IPS DF 19.7 (cell line): ENCODE results near the gene SLC9A9.
"Not testable (repeated sequence)": the region's sequence is repeated elsewhere in the genome, so short reads cannot be mapped to it uniquely, and the experiment has no call there.

Source experiments
- DNase-seq: peaks from one replicate; pipeline ENCODE4 v3.0.0-alpha.2; 2013; ENCODE audit warnings: low read depth, low spot score

SLC9A9 gene

DNA sequence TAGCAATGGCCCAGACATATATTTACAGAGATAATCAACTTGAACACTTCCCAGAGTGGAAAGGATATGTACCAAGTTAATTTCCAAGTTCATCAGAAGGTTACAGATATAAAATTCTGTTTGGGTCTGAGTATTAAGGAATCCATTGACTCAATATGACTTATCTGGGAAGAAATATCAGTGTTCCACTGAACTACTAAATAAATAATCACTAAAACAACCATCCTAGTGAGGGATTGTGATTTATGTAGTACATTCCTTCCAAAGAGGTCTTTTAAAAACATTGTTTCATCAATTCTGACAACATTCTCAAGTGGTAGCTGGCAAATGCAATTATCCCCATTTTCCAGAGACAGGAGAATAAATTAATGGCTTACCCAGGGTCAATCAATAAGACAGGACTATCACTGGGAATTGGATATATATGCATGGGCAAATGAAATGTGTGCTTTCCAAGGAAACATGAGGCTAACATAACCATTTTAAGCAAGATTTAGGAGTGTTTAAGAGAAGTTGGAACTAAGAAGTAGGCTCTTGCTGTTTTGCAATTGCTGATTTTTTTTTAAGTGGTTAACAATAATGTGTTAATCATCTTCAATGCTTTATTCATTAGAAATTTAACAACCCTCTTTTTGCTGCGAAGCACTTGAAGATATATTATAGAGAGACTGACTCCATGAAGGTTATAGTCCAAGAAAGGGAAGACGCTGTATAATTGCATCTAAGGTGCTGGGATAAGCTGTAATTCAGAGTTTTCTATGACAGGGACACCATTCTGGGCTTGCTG, 37.9 kb downstream of the SLC9A9 start:
- no peak for DNase-seq

DNA sequence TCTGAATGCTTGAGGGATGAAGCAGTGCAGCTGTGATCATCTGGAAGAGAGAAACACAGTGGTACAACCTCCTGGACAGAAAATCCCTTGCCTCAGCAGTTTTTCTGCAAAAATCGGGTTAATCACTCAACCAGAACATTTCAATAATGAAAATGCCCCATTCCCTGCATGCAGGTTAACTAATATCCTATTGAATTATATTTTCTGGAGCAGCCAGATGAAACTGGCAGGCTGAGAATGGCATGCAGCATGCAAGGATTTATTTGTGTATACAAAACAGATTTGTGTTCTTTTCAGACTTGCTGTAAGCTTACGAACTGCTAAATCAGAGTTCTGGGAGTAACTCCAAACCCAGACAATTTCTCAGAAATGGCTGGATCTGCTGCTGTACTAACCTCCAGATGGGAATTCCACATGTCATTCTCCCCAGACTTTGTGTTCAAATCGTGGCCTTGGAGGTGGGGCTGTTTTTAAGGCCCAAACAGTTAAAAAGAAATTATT, 39.1 kb downstream of the SLC9A9 start:
- DNase-seq = no peak

DNA sequence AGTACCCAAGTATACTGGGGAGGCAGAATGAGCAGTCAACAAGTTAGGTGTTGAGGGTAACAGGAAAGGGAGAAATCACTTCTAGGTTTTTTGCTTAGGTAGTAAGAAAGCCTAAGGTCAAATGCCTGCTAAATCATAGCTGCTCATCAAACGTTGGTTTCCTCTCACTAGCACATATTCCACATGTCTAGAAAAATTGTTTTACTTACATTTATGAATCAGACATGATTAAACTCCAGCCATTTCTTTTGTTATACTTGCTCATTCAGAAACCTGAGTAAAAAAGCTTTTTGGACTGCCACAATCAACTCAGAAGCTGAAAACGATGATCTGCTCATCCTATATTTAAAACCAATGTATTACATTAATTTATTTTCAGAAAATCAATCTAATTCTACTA, 40.2 kb downstream of the SLC9A9 start:
- no peak for DNase-seq

DNA sequence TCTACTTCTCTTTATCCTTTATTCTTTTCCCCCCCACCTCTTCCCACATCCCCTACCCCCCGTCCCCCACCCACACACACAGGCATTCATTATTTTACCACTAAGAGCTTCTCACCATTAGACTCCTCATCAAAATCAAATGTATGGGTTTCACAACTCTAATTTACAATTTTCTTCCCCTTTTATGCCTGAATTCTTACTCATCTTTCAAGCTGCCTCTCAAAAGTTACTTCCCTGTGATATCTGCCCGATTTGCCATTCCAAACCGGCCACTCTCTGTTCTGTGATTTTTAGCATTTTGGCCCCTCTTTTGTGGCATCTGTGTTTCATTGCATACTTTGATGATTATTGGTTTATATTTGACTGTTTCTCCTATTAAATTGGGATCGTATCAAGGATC, 42.2 kb downstream of the SLC9A9 start:
- no peak for DNase-seq

DNA sequence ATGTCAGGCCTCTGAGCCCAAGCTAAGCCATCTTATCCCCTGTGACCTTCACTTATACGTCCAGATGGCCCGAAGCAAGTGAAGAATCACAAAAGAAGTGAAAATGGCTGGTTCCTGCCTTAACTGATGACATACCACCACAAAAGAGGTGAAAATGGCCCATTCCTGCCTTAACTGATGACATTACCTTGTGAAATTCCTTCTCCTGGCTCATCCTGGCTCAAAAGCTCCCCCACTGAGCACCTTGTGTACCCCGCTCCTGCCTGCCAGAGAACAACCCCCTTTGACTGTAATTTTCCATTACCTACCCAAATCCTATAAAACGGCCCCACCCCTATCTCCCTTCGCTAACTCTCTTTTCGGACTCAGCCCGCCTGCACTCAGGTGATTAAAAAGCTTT, 42.8 kb downstream of the SLC9A9 start:
- DNase-seq = not testable (repeated sequence)

DNA sequence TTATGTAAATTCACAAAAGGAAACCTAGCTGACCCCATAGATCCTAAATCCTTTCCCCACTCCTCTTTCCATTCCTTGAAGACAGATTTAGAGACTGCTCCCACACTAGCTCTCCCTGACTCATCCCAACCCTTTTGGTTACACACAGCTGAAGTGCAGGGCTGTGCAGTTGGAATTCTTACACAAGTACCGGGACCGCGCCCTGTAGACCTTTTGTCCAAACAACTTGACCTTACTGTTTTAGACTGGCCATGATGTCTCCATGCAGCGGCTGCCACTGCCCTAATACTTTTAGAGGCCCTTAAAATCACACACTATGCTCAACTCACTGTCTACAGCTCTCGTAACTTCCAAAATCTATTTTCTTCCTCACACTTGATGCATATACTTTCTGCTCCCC, 47.2 kb downstream of the SLC9A9 start:
- not testable (repeated sequence) for DNase-seq

DNA sequence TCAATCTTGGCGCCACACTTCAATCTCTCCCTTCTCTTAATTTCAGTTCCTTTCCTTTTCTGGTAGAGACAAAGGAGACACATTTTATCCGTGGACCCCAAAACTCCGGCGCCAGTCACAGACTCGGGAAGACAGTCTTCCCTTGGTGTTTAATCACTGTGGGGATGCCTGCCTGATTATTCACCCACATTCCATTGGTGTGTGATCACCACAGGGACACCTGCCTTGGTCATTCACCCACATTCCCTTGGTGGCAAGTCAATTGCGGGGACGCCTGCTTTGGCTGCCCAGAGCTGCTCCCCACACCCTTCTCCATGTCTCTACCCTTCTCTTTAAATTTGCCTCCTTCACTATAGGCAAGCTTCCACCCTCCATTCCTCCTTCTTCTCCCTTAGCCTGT, 50.1 kb downstream of the SLC9A9 start:
- DNase-seq = not testable (repeated sequence)

DNA sequence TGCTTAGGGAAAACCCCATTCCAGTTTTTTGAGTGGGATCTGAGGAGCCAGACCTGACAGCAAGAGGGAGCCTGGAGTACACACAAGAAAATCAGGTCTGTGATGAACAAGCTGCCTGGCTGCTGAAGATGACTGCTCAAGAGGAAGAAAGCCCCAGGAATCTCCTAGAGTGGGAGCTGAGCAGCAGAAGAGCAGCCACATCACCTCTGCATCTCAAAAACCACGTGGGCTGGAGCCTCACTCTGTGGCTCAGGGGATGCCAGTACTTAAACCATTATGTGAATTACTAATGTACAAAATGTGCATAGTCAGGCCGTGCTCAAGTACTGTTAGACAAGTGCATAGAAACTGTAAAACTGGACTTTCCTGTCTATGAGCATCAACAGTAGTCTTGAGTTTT, 52.4 kb downstream of the SLC9A9 start:
- DNase-seq = no peak

DNA sequence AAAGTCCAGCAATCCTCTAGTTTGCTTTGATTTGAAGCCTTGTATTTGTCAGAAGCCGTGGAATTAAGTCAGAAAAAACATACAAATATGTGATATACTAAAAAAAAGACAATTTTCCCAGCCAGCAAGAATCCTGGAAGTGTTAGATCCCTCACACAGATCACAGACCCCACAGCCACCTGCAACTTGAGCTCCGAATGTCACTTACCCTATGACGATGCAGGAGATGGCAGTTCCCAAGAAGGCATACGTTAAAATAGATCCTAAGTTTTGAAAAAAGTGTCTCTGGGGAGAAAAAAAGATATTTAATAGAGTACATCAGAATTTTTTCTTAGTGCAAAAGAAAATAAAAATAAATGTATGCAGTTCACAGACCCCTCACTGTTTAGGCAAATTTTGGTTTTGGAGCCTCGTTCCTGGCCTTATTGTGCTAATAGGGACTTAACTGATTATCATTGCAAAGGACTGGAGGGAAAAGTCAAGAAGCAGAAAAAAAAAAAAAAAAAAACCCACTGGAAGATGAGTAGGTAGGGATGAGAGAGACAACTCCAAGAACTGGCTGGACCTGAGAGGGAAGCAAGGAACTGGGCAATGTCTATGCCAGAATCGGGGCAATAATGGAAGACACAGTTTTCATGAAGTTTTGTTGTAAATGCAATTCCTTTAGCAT, 53.3 kb downstream of the SLC9A9 start:
- no peak for DNase-seq

DNA sequence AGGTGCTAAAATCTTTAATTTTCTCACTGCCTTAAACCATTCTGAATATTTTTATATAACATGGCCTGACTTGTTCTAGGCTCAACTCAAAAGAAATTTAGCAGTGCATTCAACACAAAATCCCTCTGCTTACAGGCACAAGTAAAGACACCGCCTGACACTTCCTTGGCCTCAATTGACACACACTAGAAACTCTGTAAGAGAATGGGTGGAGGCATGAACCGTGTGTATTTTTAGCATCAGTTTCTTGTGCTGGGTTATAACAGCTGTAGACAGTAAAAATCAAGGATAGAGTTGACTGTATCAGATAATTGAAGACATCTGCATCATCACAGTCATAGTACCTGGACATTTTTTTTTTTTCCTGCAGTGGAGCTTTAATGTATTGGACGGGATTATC, 54.3 kb downstream of the SLC9A9 start:
- DNase-seq = no peak

DNA sequence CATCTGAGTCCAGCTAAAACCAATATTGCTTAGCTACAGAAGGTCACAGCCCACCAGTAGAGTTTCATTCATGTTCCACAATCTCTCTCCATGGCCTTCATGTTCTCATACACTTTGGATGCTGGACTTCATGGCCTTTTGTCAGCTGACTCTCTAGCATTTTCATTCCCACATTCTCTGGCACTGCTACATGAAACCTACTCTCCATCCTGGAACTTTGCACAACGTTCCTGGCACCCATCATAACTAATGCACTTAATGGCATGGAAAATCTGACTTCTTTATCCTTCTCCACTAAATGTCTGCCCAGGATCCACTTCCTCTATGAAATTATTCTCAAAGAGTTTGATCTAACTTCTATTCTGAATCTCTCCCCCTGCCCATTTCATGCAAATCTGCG, 56.9 kb downstream of the SLC9A9 start:
- no peak for DNase-seq

DNA sequence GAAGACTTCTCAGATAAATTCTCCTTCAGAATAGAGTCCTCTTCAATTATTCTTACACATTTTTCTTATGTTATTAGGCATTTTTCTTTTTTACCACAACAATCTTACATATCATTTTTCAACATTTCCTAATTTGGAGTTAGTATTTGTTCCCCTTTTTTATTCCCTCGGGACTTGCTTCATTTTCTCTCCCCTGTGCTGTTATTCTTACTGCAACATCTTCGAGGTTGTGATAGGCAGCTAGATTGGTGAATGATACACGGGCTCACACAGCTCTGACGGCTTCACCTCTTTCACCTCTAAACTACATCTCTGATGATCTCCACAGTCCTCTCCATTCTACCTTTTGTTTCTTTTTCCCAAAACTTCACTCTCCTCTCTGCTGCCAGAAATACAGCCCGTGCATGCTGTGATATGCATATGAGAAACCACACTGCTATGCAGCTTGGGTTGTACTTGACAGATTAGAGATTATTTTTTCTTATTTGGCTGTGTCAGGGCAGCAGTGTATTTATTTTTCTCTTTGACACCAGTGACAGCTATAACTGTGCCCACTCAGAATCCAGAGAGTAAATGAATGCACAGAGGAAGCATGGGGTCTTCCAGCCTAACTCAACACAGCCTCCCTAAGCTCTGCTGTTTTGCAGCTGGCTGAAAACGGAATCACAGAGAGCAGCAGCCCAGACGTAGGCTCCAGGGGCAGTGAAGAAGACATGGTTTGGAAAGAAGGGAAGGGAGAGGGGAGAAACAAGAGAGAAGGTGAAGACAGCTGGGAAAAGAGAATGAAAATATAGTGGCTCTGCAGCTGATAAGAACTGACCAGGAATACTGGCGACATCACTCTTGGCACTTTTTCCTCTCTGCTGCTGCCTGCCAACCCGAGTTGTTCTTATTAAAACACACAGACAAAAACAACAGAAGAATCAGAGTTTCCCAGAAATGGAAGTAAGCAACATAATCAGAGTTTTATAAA, 61.8 kb downstream of the SLC9A9 start:
- DNase-seq = no peak

DNA sequence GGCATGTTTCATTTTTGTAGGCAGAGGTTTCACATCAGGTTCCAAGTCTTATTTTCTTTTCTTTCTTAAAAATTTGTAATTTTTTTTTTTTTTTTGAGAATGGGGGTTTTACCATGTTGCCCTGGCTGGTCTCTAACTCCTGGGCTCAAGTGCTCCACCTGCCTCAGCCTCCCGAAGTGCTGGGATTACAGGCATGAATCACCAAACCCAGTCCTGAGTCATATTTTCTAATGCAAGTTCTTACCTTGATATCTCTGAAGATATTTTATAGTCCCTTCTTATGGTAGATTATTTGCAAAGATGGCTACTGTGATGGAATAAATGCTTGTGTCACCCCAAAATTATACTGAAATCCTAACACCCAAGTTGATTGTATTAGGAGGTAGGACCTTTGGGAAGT, 63.8 kb downstream of the SLC9A9 start:
- DNase-seq = no peak

DNA sequence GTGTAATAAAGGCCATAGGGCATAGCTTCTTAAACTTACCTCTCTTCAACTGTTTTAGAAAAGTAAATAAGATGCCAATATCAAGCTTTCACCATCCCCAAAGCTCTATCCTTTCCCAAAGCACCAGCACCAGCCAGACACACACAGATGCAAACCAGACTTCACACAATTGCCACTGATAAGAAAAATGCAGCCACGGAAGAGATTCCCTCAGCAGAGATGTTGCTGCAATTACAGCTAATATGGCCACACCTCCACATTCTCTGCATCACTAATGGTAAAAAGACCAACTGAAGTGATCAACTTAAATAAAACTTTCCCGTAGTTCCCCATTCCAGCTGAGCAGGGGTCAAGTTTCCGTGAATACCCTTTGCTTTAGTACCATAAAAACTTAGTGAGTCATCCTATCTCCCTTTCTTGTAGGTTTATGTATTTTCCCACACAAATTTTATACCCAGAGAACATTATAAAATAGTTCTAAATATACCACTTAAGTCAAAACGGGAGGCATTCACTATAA, 64.4 kb downstream of the SLC9A9 start:
- DNase-seq = no peak

DNA sequence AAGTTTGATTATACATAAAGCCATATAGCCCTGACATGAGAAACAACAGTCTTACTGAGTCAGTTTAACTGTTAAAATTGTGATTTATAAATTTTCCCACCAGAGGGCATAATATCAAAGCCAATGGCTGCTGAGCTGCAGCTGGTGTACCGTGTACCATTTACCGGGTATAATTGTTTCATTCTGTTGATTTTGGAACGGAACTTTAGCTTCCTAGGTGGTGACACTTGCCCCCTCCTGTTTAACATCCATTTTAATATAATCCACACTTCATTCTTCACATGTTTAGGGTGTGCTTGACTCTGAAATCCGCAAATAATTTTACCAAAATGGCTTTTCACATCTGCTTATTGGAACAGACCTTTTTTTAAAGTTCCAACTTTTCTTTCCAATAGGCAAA, 72.8 kb downstream of the SLC9A9 start:
- DNase-seq = no peak

DNA sequence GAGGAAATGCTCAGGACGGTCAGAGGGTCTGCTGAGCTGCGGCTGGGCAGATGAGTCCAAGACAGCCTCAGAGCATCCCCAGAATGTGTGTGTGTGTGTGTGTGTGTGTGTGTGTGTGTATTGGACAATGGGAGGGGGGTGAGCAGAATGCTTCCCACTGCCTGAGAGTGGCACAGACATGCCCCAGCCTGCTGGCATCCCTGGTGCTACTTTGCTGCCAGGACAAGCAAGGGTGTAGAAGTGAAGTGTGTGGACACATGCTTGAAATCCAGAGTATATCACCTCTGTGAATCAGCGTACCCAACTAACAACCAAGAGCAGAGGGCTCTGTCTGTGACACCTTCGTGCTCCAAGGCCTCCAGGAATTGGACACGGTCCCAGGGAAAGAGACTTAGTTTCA, 76.3 kb downstream of the SLC9A9 start:
- no peak for DNase-seq

DNA sequence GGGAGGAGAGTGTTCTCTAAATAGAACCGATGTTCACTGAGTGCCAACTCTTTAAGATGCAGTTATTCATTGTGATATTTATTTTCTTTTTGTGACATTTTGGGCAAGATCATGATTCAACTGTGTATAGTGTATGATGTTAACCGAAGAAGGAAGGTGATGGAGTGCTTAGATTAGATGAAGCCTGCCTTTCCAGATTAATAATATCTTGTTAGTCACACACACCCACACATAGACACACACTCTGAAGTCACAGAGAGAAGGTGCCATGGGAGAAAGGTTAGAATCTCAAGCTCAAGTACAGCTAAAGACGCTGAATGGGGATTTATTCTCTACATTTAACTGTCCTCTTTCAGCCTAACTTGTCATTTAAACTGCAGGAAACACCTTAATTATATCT, 77.0 kb downstream of the SLC9A9 start:
- no peak for DNase-seq

DNA sequence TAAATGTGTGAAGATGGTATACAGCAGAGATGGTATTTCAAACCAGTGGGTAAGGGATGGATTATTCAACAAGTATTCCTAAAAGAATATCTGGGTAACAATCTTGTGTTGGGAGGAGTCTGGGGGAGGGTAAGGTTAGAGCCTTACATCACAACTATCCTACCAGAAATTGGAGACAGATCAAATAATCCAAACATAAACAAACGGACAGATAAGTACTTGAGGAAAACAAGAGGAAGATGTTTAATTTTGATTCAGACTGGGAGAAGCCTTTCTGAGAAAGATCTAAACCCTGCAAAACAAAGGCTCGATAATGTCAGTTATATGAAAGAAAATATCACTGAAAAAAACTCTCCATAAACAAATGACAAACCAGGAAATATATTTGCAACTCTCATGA, 77.9 kb downstream of the SLC9A9 start:
- no peak for DNase-seq

DNA sequence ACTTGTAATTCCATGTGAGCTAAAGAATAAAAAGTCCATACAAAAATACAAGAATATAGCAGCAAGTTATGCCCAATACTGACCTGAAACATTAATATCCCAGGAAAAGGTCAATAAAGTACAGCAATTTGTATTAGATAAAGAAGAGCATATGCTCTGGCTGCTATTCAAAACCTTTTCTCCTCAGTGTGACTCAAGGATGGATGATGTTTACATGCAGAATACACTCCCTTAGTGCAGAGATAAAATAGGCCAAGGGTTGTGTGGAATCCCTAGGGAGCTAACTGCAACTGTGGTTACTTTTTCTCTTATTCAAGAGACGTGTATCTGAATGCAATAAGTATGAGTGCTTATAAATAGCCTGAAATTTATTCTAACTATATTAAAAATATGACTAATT, 78.7 kb downstream of the SLC9A9 start:
- DNase-seq = no peak

DNA sequence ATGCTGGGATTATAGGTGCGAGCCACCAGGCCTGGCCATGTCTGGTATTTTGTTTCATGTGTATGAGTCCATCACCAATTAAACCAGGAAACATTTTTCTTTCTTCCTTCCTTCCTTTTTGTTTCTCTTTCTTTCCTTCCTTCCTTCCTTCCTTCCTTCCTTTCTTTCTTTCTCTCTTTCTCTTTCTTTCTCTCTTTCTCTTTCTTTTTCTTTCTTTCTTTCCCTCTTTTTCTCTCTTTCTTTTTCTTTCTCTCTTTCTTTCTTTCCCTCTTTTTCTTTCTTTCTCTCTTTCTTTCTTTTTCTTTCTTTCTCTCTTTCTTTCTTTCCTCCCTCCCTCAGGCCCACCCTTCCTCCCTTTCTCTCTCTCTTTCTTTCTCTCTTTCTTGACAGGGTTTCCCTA, 83.4 kb downstream of the SLC9A9 start:
- no peak for DNase-seq

DNA sequence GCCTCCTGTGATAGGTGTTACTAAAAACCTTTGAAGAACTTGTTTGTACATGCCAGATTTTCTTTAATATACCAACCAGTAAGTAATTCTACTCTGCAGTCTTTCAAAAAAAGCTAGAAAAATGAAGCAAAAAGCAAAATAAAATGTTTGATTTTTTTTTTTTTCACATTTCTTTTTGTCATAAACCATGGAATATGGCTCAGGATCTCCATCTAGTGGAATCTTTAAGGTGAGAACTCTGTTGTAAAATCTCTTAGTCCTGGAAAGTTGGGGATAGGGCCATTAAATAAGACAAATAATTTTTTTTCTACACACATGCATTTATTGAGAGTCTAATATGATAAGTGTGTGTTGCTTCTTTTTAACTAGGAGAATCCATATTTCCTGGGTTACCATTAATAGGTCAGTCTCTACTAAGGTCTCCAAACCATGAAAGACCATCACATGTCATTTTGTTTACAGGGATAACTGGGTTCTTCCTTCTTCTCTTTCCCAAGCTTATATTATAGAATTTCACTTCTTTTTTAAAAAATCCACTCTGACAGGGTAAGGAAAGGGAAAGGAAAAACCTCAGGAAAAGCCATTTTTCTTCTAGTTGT, 84.6 kb downstream of the SLC9A9 start:
- DNase-seq = no peak
